GM19193 (cell line): ENCODE measurements around the gene HRG.

Source experiments
- POLR2A ChIP-seq: IDR thresholded peaks from 4 replicates; pipeline ENCODE4 v1.6.1; 2011; ENCODE audit not compliant: insufficient read depth, insufficient read length; ENCODE audit errors: extremely low read depth

The HRG gene

GRCh38 chr3:186693843-186694242 lies 28.0 kb downstream of the HRG start:
- no peak for TF ChIP-seq POLR2A

DNA sequence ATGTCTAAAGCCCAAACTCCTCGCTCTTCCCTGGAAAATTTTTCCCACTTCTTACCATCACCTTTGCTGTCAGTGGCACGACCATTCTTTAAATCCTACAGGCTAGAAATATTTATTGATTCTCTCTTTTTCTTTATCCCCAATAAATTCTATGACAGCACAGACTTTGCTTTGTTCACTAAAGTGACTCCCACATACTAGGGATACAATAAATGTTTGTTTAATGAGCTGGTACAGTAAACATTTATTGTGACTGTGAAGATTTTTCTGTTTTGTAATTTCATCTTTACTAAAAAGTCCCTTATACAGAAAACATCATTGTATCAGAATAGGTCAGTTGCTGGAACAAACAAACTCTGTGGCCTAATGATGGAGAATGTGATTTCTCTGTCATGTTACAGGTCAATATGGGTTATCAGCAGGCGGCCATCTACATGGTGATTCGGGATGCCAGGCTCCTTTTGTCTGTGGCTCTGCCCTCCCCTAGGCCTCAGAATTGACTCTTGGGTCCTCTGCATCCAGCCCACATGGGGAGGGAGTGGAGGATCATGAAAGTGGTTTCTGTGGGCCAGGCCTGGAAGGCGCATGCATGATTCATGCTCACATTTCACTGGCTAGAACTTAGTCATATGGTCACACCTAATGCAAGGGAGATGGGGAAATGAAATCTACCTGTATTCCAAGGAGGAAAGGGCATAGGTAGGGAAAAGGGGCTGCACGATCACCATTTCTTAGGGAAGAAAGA lies 28.6 kb downstream of the HRG start:
- no peak for TF ChIP-seq POLR2A

- TF ChIP-seq POLR2A, result no peak
Observed at GRCh38 chr3:186696522-186696921, 30.7 kb downstream of the HRG start.

GRCh38 chr3:186697510-186697909 lies 31.7 kb downstream of the HRG start:
- TF ChIP-seq POLR2A, result no peak

DNA sequence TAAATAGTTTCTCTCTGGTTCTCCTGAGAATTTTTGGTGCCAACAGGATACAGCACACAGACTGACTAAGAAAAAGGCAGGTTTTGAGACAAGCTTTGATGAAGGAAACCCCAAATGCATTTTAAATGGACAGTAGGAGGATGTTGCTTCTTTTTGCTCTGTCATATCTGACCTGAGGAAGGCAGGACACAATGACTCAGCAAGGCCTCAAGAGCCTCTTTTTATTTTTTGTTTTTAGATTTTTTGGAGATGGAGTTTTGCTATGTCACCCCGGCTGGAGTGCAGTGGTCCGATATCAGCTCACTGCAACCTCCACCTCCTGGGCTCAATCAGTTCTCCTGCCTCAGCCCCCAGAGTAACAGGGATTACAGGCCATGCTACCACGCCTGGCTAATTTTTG lies 34.5 kb downstream of the HRG start:
- no peak for TF ChIP-seq POLR2A

- no peak for TF ChIP-seq POLR2A
Observed at GRCh38 chr3:186705882-186706780, 40.3 kb downstream of the HRG start.

GRCh38 chr3:186708983-186709679 lies 43.3 kb downstream of the HRG start:
- no peak for TF ChIP-seq POLR2A

DNA sequence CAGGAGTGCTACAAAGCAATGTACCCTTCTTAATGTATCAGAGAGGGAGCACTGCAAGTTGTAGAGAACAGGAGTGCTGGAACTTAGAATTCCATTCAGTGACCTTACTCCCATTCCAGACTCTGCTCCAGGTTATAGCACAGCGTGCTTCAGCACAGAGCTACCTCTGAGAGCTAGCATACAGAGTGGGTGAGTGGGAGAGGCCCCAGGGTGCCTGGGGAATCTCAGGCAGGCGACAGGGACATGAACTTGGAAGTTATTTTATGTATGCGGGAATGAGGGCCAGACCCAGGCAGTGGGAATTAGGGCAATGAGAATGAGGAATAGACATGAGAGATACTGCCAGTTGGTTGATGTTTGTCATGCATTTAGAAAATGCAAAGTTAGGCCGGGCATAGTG lies 47.7 kb downstream of the HRG start:
- no peak for TF ChIP-seq POLR2A

DNA sequence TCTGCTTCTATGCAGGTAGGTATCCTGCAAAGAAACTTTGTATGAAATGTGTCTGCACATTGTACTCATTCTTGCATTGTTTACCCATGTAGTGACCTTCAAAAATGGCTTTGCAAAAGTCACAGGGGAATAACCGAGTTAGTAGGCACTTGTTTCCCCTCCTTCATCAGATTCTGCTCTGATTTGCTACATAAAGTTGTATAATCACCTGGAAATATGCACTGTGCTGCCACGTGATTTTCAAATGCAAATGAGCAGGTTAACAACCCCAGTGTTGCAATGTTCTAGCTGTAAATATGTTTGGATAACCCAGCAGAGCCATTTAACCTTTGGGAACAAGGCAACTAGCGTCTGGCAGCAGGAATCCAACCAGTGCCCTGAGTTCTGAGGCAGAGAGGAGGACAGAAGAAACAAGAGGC lies 51.2 kb downstream of the HRG start, which contains the start of gene KNG1:
Gene KNG1 (plus strand): TSS at position 321 of the 419 bp plus-strand sequence. CDS start 184 bp downstream, outside the sequence.
- no peak for TF ChIP-seq POLR2A

- no peak for TF ChIP-seq POLR2A
Observed at GRCh38 chr3:186719945-186720739, 54.3 kb downstream of the HRG start.

DNA sequence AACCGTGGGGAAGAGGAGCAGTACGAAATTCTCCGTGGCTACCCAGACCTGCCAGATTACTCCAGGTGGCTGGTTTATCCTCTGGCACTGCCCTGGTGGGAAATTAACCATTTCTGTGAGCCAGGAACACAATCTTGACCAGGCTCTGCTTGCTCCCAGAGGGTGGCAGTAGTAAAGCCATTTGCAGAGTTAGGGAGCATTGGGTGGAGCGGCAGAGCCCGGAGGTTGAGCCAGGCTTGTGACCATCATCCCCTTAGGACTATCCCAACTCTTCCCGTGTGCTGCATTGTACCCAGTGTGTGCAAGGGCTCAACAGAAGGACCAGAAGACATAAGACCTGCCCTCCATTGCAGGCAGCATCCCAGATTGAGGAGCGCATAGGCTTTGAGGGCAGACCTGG lies 56.6 kb downstream of the HRG start:
- TF ChIP-seq POLR2A, result no peak

DNA sequence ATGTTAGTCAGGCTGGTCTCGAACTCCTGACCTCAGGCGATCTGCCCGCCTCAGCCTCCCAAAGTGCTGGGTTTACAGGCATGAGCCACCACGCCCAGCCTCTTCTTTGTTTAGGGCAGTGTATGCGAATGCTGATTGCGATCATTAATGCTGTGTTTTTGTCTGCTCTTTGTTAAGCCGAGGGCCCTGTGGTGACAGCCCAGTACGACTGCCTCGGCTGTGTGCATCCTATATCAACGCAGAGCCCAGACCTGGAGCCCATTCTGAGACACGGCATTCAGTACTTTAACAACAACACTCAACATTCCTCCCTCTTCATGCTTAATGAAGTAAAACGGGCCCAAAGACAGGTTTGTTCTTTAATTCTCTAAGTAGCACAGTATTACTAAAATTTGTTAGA lies 59.1 kb downstream of the HRG start:
- no peak for TF ChIP-seq POLR2A
